SK-N-MC (cell line): Measurements from ENCODE around the gene HSPH1.

Experiments
- EZH2 ChIP-seq: fragments of 200-600 bp; sonication (generic); IDR thresholded peaks from one replicate; pipeline ENCODE4 v1.6.1; 2017; ENCODE audit warnings: antibody characterized with exemption
- FOXP2 ChIP-seq: optimal IDR thresholded peaks from 2 replicates; pipeline ENCODE3; 2011; ENCODE audit warnings: mild to moderate bottlenecking, moderate library complexity; ENCODE audit not compliant: insufficient read depth; ENCODE audit errors: extremely low read length, control extremely low read depth
- POLR2AphosphoS5 ChIP-seq: IDR thresholded peaks from 2 replicates; pipeline ENCODE4 v1.6.1; 2012; ENCODE audit warnings: mild to moderate bottlenecking, low read depth, low read length, borderline replicate concordance

- TF ChIP-seq POLR2AphosphoS5 (no peak), EZH2 (no peak), FOXP2 (no peak)
These were observed 69.1 kb downstream of the HSPH1 start for GRCh38 chr13:31092646-31093045.
